GM12864 (cell line): Measurements from ENCODE around the gene ACTL6A.
A peak's percentile ranks its signal among the peaks of the same experiment; 100 is the strongest.

Experiments
- DNase-seq: peaks from one replicate; pipeline ENCODE4 v3.0.0-alpha.2; 2011; ENCODE audit warnings: low read depth
- H3K4me3 ChIP-seq: 2 replicates; pipeline ENCODE4 v1.5.1; 2011; ENCODE audit warnings: mild to moderate bottlenecking, low read depth, low read length, control low read depth
- CTCF ChIP-seq: IDR thresholded peaks from 2 replicates; pipeline ENCODE4 v1.5.1; 2011; ENCODE audit warnings: low read depth, mild to moderate bottlenecking, moderate library complexity, low read length, control low read depth, inconsistent platforms; ENCODE audit errors: missing control alignments

ACTL6A gene

GRCh38 chr3:179551349-179552105, 11.2 kb upstream of the ACTL6A start:
- H3K4me3 ChIP-seq: no peak overlapping the region
- no peak for TF ChIP-seq CTCF
- DNase-seq: no peak

- DNase-seq: no peak
- H3K4me3 ChIP-seq: no peak overlapping the region
- TF ChIP-seq CTCF: peak; percentile 84
These were observed 3.9 kb upstream of the ACTL6A start for GRCh38 chr3:179558742-179559364.

- H3K4me3 ChIP-seq: no peak overlapping the region
- TF ChIP-seq CTCF: no peak
- DNase-seq: no peak
These were observed 1.9 kb upstream of the ACTL6A start for GRCh38 chr3:179560791-179561190.

- peak; percentile 54 for DNase-seq
- TF ChIP-seq CTCF: peak; percentile 67
These were observed 601 bp downstream of the ACTL6A start for GRCh38 chr3:179563271-179563783.

GRCh38 chr3:179565496-179565895, 2.8 kb downstream of the ACTL6A start:
- no peak for TF ChIP-seq CTCF
- DNase-seq: no peak
- no peak overlapping the region for H3K4me3 ChIP-seq

More at GRCh38 chr3:179563271-179563783, 601 bp downstream of the ACTL6A start:
- peak overlapping the region; percentile 68 for H3K4me3 ChIP-seq

GRCh38 chr3:179580992-179581391, 18.3 kb downstream of the ACTL6A start:
- no peak for TF ChIP-seq CTCF
- H3K4me3 ChIP-seq: no peak overlapping the region
- no peak for DNase-seq
